ENCODE results near the gene LMX1A.
A peak's percentile ranks its signal among the peaks of the same experiment; 100 is the strongest.

LMX1A gene

DNA sequence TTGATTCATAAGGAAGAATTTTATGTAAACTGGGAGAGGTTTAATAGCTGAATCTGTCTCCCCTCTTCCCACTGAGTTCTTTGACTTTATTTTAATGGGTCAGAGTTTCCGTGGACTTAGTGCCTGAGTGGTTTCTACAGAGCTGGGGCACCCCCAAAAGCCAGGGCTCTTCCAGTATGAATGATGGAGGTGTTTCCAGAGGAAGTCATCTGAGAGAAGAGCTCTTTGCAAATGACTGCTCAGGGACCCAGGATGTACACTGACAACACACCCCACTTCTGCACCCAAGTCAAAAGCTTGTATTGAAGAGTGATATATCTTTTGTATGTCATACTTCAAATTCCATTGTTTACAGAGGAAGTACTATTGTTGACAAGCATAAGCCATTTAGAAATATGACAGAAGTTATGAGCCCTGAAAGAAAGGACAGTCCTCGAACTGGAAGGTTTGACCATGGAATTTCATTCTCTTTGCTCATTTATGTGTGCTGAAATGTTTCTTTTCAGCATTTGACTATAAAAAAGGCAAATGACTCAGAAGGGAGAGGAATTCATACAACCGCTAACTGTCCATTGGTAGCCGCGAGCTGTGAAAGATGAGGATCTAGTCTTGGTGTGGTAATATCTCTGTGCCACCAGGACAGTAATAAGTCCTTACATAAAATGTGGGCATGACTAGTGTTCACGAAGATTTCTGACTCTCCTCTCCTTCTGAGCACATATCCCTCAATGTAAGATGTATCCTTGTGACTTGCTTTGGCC lies 25.4 kb upstream of the LMX1A start:
- no peak for DNase-seq (ENCODE audit: low read depth in 1 of 2, low spot score in 1 of 2)
- Histone ChIP-seq H3K27ac (replicated peaks) (no peak overlapping the region), H3K27me3 (ENCODE audit: insufficient read depth, poor library complexity, severe bottlenecking) (peaks cover 14% of the 10 kb centered on the region), H3K4me3 (replicated peaks; ENCODE audit: insufficient read depth, low read length) (no peak overlapping the region)
- no peak for TF ChIP-seq SPI1 (IDR thresholded peaks at IDR 0.05; ENCODE audit: borderline replicate concordance, low read depth)
- no peak for TF ChIP-seq GABPA (IDR thresholded peaks at IDR 0.05; ENCODE audit: low read depth)
- no peak for TF ChIP-seq POLR2AphosphoS5 (IDR thresholded peaks at IDR 0.05; ENCODE audit: low read depth)
- TF ChIP-seq, protein P1, sequence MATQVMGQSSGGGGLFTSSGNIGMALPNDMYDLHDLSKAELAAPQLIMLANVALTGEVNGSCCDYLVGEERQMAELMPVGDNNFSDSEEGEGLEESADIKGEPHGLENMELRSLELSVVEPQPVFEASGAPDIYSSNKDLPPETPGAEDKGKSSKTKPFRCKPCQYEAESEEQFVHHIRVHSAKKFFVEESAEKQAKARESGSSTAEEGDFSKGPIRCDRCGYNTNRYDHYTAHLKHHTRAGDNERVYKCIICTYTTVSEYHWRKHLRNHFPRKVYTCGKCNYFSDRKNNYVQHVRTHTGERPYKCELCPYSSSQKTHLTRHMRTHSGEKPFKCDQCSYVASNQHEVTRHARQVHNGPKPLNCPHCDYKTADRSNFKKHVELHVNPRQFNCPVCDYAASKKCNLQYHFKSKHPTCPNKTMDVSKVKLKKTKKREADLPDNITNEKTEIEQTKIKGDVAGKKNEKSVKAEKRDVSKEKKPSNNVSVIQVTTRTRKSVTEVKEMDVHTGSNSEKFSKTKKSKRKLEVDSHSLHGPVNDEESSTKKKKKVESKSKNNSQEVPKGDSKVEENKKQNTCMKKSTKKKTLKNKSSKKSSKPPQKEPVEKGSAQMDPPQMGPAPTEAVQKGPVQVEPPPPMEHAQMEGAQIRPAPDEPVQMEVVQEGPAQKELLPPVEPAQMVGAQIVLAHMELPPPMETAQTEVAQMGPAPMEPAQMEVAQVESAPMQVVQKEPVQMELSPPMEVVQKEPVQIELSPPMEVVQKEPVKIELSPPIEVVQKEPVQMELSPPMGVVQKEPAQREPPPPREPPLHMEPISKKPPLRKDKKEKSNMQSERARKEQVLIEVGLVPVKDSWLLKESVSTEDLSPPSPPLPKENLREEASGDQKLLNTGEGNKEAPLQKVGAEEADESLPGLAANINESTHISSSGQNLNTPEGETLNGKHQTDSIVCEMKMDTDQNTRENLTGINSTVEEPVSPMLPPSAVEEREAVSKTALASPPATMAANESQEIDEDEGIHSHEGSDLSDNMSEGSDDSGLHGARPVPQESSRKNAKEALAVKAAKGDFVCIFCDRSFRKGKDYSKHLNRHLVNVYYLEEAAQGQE (IDR thresholded peaks at IDR 0.05; ENCODE audit: insufficient replicate concordance, low read depth): no peak
- TF ChIP-seq, protein P2, sequence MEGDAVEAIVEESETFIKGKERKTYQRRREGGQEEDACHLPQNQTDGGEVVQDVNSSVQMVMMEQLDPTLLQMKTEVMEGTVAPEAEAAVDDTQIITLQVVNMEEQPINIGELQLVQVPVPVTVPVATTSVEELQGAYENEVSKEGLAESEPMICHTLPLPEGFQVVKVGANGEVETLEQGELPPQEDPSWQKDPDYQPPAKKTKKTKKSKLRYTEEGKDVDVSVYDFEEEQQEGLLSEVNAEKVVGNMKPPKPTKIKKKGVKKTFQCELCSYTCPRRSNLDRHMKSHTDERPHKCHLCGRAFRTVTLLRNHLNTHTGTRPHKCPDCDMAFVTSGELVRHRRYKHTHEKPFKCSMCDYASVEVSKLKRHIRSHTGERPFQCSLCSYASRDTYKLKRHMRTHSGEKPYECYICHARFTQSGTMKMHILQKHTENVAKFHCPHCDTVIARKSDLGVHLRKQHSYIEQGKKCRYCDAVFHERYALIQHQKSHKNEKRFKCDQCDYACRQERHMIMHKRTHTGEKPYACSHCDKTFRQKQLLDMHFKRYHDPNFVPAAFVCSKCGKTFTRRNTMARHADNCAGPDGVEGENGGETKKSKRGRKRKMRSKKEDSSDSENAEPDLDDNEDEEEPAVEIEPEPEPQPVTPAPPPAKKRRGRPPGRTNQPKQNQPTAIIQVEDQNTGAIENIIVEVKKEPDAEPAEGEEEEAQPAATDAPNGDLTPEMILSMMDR (IDR thresholded peaks at IDR 0.05; ENCODE audit: insufficient read depth, low read length): no peak

DNA sequence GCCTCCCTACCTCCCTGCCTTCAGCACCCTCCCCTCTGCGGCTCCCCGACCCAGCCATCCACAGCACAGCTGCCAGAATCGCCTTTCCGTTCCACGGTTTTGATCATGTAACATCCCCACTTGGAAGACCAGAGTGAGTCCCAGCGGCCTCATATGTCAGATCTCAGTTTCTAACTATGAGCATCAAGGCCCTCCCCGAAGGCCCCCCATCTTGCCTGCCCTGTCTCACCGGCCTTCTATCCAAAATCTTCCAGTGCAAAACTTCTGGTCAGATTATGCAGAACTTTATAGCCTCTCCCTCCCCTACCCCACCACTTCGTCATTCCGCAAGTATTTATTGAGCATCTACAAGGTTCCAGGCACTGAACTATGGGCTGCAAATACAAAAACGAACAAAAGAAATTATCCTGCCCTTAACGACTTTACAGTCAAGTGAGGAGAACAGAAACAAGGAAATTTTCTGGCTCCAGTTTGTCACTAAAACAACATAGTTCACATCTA lies 20.3 kb upstream of the LMX1A start:
- no peak overlapping the region for H3K27ac ChIP-seq (replicated peaks)
- H3K27me3 ChIP-seq (ENCODE audit: insufficient read depth, poor library complexity, severe bottlenecking): peaks cover 27% of the 10 kb centered on the region

DNA sequence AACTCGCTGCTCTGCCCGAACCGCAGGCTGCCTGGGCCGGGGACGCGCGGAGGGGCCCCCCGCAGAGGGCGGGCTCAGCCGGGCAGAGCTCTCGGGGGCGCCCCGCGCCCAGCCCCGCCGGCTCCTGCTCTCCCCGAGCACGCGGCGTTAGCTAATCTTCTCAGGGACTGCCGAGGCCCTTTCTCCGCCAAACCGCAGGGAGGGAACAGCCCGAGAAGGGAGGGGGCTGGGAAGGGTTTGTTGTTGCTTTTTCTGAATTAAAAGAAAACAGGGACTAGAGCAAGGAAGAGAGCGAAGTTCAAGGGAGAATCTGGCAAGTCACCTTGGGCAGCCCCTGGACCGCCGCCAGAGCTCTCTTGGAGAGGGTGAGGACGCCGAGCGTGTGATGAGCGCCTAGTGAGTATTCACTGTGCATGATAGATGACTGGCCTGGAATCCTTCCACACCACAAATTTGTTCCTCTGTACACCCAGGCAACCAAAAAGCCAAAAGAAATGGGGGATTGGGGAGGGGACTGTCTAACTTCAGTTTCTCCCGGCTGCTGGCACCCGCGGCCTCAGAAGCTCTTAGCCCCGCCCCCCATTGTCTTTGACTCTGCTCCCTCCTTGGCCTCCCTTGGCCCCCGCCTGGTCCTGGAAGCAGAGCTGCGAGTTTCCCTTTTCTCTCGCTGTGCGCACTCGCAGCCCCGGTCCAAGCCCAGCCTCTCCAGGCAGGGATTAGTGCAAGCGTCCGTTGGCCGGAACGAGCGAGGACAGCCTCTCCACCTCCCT lies 19.7 kb upstream of the LMX1A start:
- TF ChIP-seq POLR2AphosphoS5 (IDR thresholded peaks at IDR 0.05; ENCODE audit: low read depth): no peak
- Histone ChIP-seq H3K4me3 (replicated peaks; ENCODE audit: insufficient read depth, low read length) (no peak overlapping the region), H3K27ac (replicated peaks) (no peak overlapping the region), H3K27me3 (ENCODE audit: insufficient read depth, poor library complexity, severe bottlenecking) (peaks cover 28% of the 10 kb centered on the region)
- peak in 1 of 2 experiments; percentile 21 for DNase-seq (ENCODE audit: low read depth in 1 of 2, low spot score in 1 of 2)

More for the DNA sequence above, 20.3 kb upstream of the LMX1A start:
- TF ChIP-seq, protein P1 (IDR thresholded peaks at IDR 0.05; ENCODE audit: insufficient replicate concordance, low read depth): no peak
- TF ChIP-seq GABPA (IDR thresholded peaks at IDR 0.05; ENCODE audit: low read depth) (no peak), POLR2AphosphoS5 (IDR thresholded peaks at IDR 0.05; ENCODE audit: low read depth) (no peak), SPI1 (IDR thresholded peaks at IDR 0.05; ENCODE audit: borderline replicate concordance, low read depth) (no peak)
- TF ChIP-seq, protein P2 (IDR thresholded peaks at IDR 0.05; ENCODE audit: insufficient read depth, low read length): no peak
- no peak overlapping the region for H3K4me3 ChIP-seq (replicated peaks; ENCODE audit: insufficient read depth, low read length)
- DNase-seq (ENCODE audit: low read depth in 1 of 2, low spot score in 1 of 2): no peak

DNA sequence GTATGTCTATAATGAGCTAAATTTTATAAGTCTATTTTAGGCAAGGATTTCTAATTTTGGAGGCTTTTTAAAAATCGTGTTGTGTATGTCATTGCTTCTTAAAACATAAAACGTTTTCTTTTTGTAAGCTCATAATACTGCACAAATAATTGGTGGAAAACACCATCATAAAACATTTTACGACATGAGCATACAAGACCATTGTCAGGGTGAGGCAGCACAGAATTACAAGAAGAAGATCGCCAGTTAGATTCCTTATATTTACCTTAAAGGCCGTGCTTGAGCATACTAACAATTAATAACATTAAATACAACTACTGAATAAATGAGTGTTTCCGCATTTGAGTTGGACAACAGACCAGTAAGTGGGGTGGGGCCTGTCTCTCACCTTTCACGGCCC lies 19.1 kb upstream of the LMX1A start:
- DNase-seq (ENCODE audit: low read depth in 1 of 2, low spot score in 1 of 2): no peak
- H3K27me3 ChIP-seq (ENCODE audit: insufficient read depth, poor library complexity, severe bottlenecking): peaks cover 32% of the 10 kb centered on the region
- no peak overlapping the region for H3K4me3 ChIP-seq (replicated peaks; ENCODE audit: insufficient read depth, low read length)
- H3K27ac ChIP-seq (replicated peaks): no peak overlapping the region
- TF ChIP-seq GABPA (IDR thresholded peaks at IDR 0.05; ENCODE audit: low read depth) (no peak), POLR2AphosphoS5 (IDR thresholded peaks at IDR 0.05; ENCODE audit: low read depth) (no peak)
- TF ChIP-seq, protein P1 (IDR thresholded peaks at IDR 0.05; ENCODE audit: insufficient replicate concordance, low read depth): no peak
